GM21390 (cell line): ENCODE data around the gene OR56B1.
"Not testable (repeated sequence)": the region's sequence is repeated elsewhere in the genome, so short reads cannot be mapped to it uniquely, and the experiment has no call there.

Experiments used
- ATAC-seq: cut with Tn5 transposase; IDR thresholded peaks from one replicate; pipeline ENCODE4 v1.9.1; 2021; ENCODE audit not compliant: unreplicated experiment

OR56B1 gene

GRCh38 chr11:5736396-5736795 is at the start of gene OR56B1:
TSS of gene OR56B1 (plus strand) at chr11:5736448. CDS start at chr11:5736517, 69 bp downstream.
- ATAC-seq = no peak

GRCh38 chr11:5688482-5688881 is 47.8 kb upstream of the OR56B1 start:
- ATAC-seq = no peak

- peak; percentile 71 for ATAC-seq
Observed at GRCh38 chr11:5689551-5689983, 46.7 kb upstream of the OR56B1 start, which contains the start of gene TRIM22. TSS of gene TRIM22 (plus strand) at chr11:5689790. CDS start at chr11:5696233, 6,443 bp downstream.

- no peak for ATAC-seq
Observed at GRCh38 chr11:5690216-5690615, 46.0 kb upstream of the OR56B1 start.

- ATAC-seq = no peak
Observed at GRCh38 chr11:5690736-5691135, 45.5 kb upstream of the OR56B1 start.

- ATAC-seq = not testable (repeated sequence)
Observed at GRCh38 chr11:5691238-5691963, 44.8 kb upstream of the OR56B1 start.

- no peak for ATAC-seq
Observed at GRCh38 chr11:5691964-5692361, 44.3 kb upstream of the OR56B1 start.

GRCh38 chr11:5694642-5695041 is 41.6 kb upstream of the OR56B1 start:
- ATAC-seq = no peak

- ATAC-seq = no peak
Observed at GRCh38 chr11:5695580-5695979, 40.7 kb upstream of the OR56B1 start.

GRCh38 chr11:5696210-5696609 is 40.0 kb upstream of the OR56B1 start:
- ATAC-seq = no peak

- ATAC-seq = no peak
Observed at GRCh38 chr11:5698281-5698680, 38.0 kb upstream of the OR56B1 start.

GRCh38 chr11:5700421-5701054 is 35.7 kb upstream of the OR56B1 start:
- no peak for ATAC-seq

GRCh38 chr11:5701055-5701577 is 35.1 kb upstream of the OR56B1 start:
- ATAC-seq = no peak

- peak; percentile 70 for ATAC-seq
Observed at GRCh38 chr11:5703741-5704536, 32.3 kb upstream of the OR56B1 start.

GRCh38 chr11:5705688-5706087 is 30.6 kb upstream of the OR56B1 start:
- ATAC-seq = no peak

GRCh38 chr11:5712507-5712906 is 23.7 kb upstream of the OR56B1 start:
- peak; percentile 49 for ATAC-seq

- ATAC-seq = no peak
Observed at GRCh38 chr11:5713695-5714094, 22.6 kb upstream of the OR56B1 start.

- ATAC-seq = not testable (repeated sequence)
Observed at GRCh38 chr11:5716518-5716917, 19.7 kb upstream of the OR56B1 start.

- no peak for ATAC-seq
Observed at GRCh38 chr11:5719703-5720495, 16.3 kb upstream of the OR56B1 start.

- ATAC-seq = no peak
Observed at GRCh38 chr11:5722622-5723021, 13.6 kb upstream of the OR56B1 start.

GRCh38 chr11:5726351-5726750 is 9.9 kb upstream of the OR56B1 start:
- no peak for ATAC-seq
